Tibial nerve (tissue), 4 donors: ENCODE data around the gene STXBP6.

Source experiments
- EP300 ChIP-seq, 2 donors: sonication (generic); formaldehyde crosslinking; IDR thresholded peaks; one replicate each; pipeline ENCODE4 v1.6.1; 2017; ENCODE audit warnings: antibody characterized with exemption in 2 of 2, mild to moderate bottlenecking in 1 of 2
- POLR2A ChIP-seq, 2 donors: fragments of 450-650 bp; IDR thresholded peaks; one replicate each; pipeline ENCODE4 v1.6.1; 2017; ENCODE audit warnings: antibody characterized with exemption in 2 of 2, mild to moderate bottlenecking in 2 of 2, moderate library complexity in 2 of 2
- TF ChIP-seq, protein P1 (sequence below), 5 experiments: fragments of 200-600 bp in 3 of 5; fragments of 450-650 bp in 2 of 5; sonication (generic) in 3 of 5; IDR thresholded peaks; one replicate each; pipeline ENCODE4 v1.5.1; 2016 to 2019; ENCODE audit warnings: antibody characterized with exemption in 5 of 5, mild to moderate bottlenecking in 3 of 5, moderate library complexity in 2 of 5

DNA sequence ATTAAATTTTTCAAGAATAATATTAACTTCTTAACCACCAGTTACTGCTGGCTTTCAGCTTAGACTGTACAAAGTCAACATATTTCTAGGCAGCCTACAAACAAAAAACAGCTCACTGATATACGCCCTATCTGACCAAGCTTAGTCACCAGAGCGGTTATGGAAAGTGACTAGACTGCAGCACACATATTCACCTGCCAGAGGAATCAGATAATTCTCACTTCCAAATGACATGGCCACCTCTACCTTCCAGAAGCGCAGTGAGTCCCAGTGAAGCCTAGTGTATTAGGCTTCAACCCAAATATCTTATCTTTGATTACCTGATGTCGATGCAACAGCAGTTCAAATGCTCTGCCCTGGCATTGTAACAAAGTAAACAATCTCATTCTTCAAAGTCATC lies 8.5 kb downstream of the STXBP6 start:
- TF ChIP-seq POLR2A (IDR thresholded peaks at IDR 0.05) (no peak), EP300 (IDR thresholded peaks at IDR 0.05) (no peak)
- TF ChIP-seq, protein P1, sequence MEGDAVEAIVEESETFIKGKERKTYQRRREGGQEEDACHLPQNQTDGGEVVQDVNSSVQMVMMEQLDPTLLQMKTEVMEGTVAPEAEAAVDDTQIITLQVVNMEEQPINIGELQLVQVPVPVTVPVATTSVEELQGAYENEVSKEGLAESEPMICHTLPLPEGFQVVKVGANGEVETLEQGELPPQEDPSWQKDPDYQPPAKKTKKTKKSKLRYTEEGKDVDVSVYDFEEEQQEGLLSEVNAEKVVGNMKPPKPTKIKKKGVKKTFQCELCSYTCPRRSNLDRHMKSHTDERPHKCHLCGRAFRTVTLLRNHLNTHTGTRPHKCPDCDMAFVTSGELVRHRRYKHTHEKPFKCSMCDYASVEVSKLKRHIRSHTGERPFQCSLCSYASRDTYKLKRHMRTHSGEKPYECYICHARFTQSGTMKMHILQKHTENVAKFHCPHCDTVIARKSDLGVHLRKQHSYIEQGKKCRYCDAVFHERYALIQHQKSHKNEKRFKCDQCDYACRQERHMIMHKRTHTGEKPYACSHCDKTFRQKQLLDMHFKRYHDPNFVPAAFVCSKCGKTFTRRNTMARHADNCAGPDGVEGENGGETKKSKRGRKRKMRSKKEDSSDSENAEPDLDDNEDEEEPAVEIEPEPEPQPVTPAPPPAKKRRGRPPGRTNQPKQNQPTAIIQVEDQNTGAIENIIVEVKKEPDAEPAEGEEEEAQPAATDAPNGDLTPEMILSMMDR (IDR thresholded peaks at IDR 0.05), result no peak
